Stimulated activated naive CD8-positive, alpha-beta T cell treated with anti-CD3 and anti-CD28 coated beads, Interleukin-15, amount 100 ng/mL, for 72 hours (primary cell): ENCODE measurements around the gene HLA-E.
A peak's percentile ranks its signal among the peaks of the same experiment; 100 is the strongest.

Source experiments
- ATAC-seq: fragments of 150-1000 bp; cut with Tn5 transposase; 2 replicates; pipeline ENCODE4 v1.10.0; 2021; ENCODE audit warnings: mild to moderate bottlenecking, moderate library complexity
- DNase-seq, 2 donors: peaks; one replicate each; pipeline ENCODE4 v3.0.0; 2021 to 2022
- H3K27ac Mint-ChIP-seq, 2 donors: one replicate each; pipeline ENCODE4 v1.8.0; 2022; ENCODE audit warnings: mild to moderate bottlenecking in 2 of 2, mixed read lengths in 2 of 2, moderate library complexity in 2 of 2
- H3K27me3 Mint-ChIP-seq: one replicate; pipeline ENCODE4 v1.8.0; 2022; ENCODE audit warnings: mixed read lengths
- H3K4me1 Mint-ChIP-seq: one replicate; pipeline ENCODE4 v1.8.0; 2022; ENCODE audit warnings: mild to moderate bottlenecking, mixed read lengths
- H3K4me3 Mint-ChIP-seq, 2 donors: one replicate each; pipeline ENCODE4 v1.8.0; 2022; ENCODE audit warnings: mild to moderate bottlenecking in 2 of 2, mixed read lengths in 2 of 2, moderate library complexity in 1 of 2
- H3K9me3 Mint-ChIP-seq, 2 donors: one replicate each; pipeline ENCODE4 v1.8.0; 2022; ENCODE audit warnings: mixed read lengths in 2 of 2

The HLA-E gene

DNA sequence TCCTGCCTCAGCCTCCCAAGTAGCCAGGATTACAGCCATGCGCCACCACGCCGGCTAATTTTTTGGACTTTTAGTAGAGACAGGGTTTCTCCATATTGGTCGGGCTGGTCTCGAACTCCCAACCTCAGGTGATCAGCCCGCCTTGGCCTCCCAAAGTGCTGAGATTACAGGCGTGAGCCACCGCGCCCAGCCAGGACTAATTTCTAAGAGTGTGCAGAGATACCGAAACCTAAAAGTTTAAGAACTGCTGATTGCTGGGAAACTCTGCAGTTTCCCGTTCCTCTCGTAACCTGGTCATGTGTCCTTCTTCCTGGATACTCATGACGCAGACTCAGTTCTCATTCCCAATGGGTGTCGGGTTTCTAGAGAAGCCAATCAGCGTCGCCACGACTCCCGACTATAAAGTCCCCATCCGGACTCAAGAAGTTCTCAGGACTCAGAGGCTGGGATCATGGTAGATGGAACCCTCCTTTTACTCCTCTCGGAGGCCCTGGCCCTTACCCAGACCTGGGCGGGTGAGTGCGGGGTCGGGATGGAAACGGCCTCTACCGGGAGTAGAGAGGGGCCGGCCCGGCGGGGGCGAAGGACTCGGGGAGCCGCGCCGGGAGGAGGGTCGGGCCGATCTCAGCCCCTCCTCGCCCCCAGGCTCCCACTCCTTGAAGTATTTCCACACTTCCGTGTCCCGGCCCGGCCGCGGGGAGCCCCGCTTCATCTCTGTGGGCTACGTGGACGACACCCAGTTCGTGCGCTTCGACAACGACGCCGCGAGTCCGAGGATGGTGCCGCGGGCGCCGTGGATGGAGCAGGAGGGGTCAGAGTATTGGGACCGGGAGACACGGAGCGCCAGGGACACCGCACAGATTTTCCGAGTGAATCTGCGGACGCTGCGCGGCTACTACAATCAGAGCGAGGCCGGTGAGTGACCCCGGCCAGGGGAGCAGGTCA, at the start of gene HLA-E:
HLA-E (plus strand) TSS at position 429 of the 945 bp plus-strand sequence; CDS start at position 452, 23 bp downstream.
- Mint-ChIP-seq H3K27me3 (no peaks in the 10 kb centered on the region), H3K27ac (peak within 1 kb of the TSS; percentile 99 to 100), H3K9me3 (peaks cover 0 to 4% of the 10 kb centered on the region in 2 donors), H3K4me3 (peak within 1 kb of the TSS; percentile 99), H3K4me1 (peaks cover 73% of the 10 kb centered on the region)
- DNase-seq (peak; percentile 88 to 91), ATAC-seq (peak; percentile 79)

DNA sequence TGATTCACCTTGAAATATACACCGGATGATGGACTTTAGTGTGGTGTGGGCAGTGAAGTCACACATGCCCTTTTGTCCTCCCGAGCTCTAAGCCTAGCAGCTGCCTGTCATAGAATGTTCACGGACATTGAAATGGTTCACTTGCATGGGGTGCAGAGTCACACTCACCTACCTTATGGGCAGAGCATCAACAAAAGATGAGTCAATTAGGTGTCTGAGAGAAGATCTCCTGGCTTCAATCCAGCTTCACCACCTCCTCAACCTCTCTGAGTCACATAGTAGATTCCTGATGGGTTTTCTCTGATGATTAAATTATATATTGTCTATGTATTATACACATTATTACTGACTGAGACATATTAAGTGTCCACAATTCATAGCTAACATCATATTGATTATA, 48.1 kb upstream of the HLA-E start:
- H3K27me3 Mint-ChIP-seq = peaks cover 94% of the 10 kb centered on the region
- peak; percentile 76 for ATAC-seq
- no peaks in the 10 kb centered on the region for H3K9me3 Mint-ChIP-seq
- no peak overlapping the region for H3K27ac Mint-ChIP-seq
- DNase-seq = no peak
- no peak overlapping the region for H3K4me3 Mint-ChIP-seq
- H3K4me1 Mint-ChIP-seq = peaks cover 13% of the 10 kb centered on the region

DNA sequence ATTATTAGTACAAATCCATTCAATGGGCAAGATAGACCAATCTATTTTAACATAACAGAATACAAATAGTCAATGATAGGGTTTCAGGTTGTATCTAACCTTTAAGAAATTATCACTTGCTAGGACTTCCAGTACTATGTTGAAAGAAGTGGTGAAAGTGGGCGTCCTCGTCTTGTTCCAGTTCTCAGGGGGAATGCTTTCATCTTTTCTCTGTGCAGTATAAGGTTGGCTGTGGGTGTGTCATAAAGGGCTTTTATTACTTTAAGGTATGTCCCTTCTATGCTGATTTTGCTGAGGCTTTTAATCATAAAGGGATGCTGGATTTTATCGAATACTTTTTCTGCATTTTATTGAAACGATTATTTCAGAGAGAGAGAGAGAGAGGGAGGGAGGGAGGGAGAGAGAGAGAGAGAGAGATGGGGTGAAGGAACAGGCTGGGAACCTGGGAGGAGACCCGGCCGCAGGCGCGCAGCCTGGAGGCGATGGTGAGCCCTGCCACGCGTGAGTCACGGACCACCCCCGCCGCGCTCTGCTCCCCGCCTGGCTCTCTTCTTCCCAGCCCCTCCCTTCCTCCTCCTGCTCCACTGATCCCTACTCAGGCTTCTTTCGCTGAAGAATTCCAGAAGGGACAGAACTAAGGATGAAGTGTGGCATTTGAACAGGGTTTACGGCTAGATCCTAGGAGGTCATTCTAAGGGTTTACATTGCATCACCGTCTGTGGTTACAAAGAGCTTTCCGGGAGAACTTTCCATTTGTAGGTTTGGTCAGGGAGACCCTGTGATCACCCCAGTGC, 45.5 kb upstream of the HLA-E start:
- H3K27ac Mint-ChIP-seq = no peak overlapping the region
- DNase-seq (no peak), ATAC-seq (peak; percentile 42)
- H3K27me3 Mint-ChIP-seq = peaks cover 96% of the 10 kb centered on the region
- peaks cover 13% of the 10 kb centered on the region for H3K4me1 Mint-ChIP-seq
- no peaks in the 10 kb centered on the region for H3K9me3 Mint-ChIP-seq
- H3K4me3 Mint-ChIP-seq = peak overlapping the region in 1 of 2 donors; percentile 32

GRCh38 chr6:30444451-30444742, 44.9 kb upstream of the HLA-E start:
- DNase-seq (no peak), ATAC-seq (no peak)
- Mint-ChIP-seq H3K4me3 (no peak overlapping the region), H3K9me3 (no peaks in the 10 kb centered on the region), H3K27me3 (peaks cover 96% of the 10 kb centered on the region), H3K4me1 (peaks cover 13% of the 10 kb centered on the region), H3K27ac (no peak overlapping the region)

DNA sequence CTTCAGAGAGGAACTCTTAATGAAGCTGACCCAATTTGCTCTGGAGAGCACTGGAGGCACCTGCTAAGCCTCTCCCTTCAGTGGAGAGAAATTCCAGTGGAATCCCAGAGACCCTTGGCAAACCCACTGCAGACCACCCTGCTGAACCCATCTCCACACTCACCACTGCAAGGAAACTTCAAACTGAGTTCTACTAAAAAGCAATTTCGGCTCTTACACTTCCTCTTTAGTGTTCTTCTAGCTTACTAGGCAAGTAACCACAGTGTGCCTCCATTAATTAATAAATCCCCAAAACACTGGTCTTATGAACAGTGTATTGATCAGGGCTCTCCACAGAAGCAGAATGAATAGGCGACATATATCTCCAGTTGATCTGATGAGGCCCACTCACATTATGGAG, 43.0 kb upstream of the HLA-E start:
- ATAC-seq (no peak), DNase-seq (no peak)
- Mint-ChIP-seq H3K4me3 (no peak overlapping the region), H3K4me1 (peaks cover 27% of the 10 kb centered on the region), H3K9me3 (no peaks in the 10 kb centered on the region), H3K27me3 (peaks cover 96% of the 10 kb centered on the region), H3K27ac (no peak overlapping the region)

GRCh38 chr6:30447237-30447636, 42.1 kb upstream of the HLA-E start:
- H3K27me3 Mint-ChIP-seq = peaks cover 96% of the 10 kb centered on the region
- no peak for ATAC-seq
- H3K4me1 Mint-ChIP-seq = peaks cover 37% of the 10 kb centered on the region
- no peak for DNase-seq
- no peak overlapping the region for H3K27ac Mint-ChIP-seq
- no peaks in the 10 kb centered on the region for H3K9me3 Mint-ChIP-seq
- H3K4me3 Mint-ChIP-seq = no peak overlapping the region

GRCh38 chr6:30450548-30450908, 38.8 kb upstream of the HLA-E start:
- peaks cover 100% of the 10 kb centered on the region for H3K27me3 Mint-ChIP-seq
- no peaks in the 10 kb centered on the region for H3K9me3 Mint-ChIP-seq
- no peak overlapping the region for H3K27ac Mint-ChIP-seq
- H3K4me3 Mint-ChIP-seq = peak overlapping the region; percentile 44 to 49
- H3K4me1 Mint-ChIP-seq = peaks cover 40% of the 10 kb centered on the region
- ATAC-seq (peak; percentile 58), DNase-seq (no peak)

DNA sequence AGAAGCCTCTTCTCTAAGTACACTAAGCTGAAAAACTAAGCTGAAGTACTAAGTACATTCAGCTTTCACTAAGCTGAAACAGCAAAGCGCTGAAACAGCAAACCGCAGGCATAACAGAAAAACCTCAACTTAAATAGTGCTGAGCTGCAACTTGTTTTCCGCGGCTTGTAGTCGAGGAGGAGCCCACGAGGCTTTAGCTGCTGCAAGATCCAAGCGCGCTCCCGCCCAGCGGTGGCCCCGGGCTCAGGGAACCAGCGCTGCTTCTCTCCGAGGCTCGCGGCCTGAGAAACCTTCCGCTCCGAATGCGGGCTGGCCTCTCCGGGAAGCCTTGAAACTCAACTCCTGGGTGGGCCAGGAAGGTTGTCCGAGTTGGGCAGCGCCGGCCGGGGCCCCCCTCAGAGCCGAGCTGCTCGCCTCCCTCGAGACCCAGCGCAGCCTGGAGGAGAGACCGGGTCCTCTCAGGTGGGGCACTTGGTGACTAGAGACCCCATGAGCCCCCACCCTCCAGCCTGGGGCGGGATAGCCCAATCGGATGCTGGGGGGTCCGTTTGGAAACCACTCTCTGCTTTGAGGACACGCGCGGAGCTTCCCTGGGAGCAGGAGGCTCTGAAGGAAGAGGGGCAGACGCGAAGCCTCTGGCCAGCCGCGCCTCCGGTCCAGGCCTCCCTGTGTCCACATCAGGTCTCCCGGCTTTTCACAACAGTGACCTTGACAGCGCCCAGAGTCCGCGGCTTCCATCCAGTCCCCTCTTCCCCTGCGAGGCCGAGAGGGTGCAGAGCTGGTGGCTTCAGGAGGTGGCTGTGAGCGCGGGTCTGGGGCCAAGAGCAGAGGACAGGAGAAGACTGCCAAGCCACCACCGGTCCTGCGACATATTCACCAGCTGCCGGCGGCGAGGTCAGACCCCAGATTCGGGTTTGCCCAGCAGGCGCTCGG, 38.1 kb upstream of the HLA-E start:
- no peak overlapping the region for H3K27ac Mint-ChIP-seq
- peak overlapping the region; percentile 44 to 49 for H3K4me3 Mint-ChIP-seq
- DNase-seq (peak; percentile 38 to 51), ATAC-seq (peak; percentile 68)
- peaks cover 40% of the 10 kb centered on the region for H3K4me1 Mint-ChIP-seq
- H3K27me3 Mint-ChIP-seq = peaks cover 100% of the 10 kb centered on the region
- no peaks in the 10 kb centered on the region for H3K9me3 Mint-ChIP-seq

GRCh38 chr6:30452736-30453507, 36.4 kb upstream of the HLA-E start:
- H3K27me3 Mint-ChIP-seq = peaks cover 98% of the 10 kb centered on the region
- H3K27ac Mint-ChIP-seq = no peak overlapping the region
- no peaks in the 10 kb centered on the region for H3K9me3 Mint-ChIP-seq
- no peak for ATAC-seq
- H3K4me3 Mint-ChIP-seq = peak overlapping the region in 1 of 2 donors; percentile 68
- peaks cover 48% of the 10 kb centered on the region for H3K4me1 Mint-ChIP-seq
- DNase-seq = no peak

DNA sequence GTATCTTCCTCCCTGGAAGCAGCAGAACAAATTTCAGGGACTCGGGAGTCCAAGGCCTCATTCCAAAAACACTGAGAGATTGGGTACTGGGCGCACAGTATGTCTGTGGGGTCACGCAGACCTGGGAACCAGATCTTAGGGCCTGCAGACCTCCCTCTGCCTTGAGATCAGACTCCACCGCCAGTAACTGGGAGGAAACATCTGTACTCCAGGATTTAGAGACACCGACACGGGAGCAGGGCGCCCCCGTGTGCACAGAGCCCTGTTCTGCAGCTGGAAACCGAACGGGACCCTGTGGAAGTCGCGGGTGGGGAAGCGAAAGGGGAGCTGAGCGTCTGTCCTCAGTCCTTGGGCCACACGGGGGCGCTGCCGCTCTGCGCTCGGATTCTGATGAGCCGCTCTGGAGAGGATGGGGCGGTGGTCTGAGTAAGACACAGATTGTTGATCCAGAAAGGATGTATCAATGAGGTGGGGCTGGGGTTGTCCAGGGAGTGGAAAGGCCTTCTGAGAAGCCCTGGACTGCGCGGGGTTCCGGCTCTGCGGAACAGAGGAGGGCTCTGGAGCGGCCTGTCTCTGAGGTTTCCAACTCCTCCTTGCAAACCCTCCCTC, 35.7 kb upstream of the HLA-E start:
- peaks cover 48% of the 10 kb centered on the region for H3K4me1 Mint-ChIP-seq
- ATAC-seq = peak; percentile 92
- H3K27ac Mint-ChIP-seq = no peak overlapping the region
- peaks cover 0 to under 1% of the 10 kb centered on the region in 2 donors for H3K9me3 Mint-ChIP-seq
- peak overlapping the region; percentile 23 to 68 for H3K4me3 Mint-ChIP-seq
- H3K27me3 Mint-ChIP-seq = peaks cover 98% of the 10 kb centered on the region
- peak; percentile 83 to 87 for DNase-seq

GRCh38 chr6:30459145-30459544, 30.2 kb upstream of the HLA-E start:
- no peak overlapping the region for H3K27ac Mint-ChIP-seq
- DNase-seq (no peak), ATAC-seq (no peak)
- H3K27me3 Mint-ChIP-seq = peaks cover 98% of the 10 kb centered on the region
- no peak overlapping the region for H3K4me3 Mint-ChIP-seq
- H3K9me3 Mint-ChIP-seq = peaks cover 10 to 16% of the 10 kb centered on the region in 2 donors
- H3K4me1 Mint-ChIP-seq = peaks cover 28% of the 10 kb centered on the region

GRCh38 chr6:30461055-30461454, 28.3 kb upstream of the HLA-E start:
- Mint-ChIP-seq H3K27me3 (peaks cover 98% of the 10 kb centered on the region), H3K9me3 (peaks cover 10 to 16% of the 10 kb centered on the region in 2 donors), H3K27ac (no peak overlapping the region), H3K4me1 (peaks cover 46% of the 10 kb centered on the region), H3K4me3 (no peak overlapping the region)
- no peak for DNase-seq
- no peak for ATAC-seq

DNA sequence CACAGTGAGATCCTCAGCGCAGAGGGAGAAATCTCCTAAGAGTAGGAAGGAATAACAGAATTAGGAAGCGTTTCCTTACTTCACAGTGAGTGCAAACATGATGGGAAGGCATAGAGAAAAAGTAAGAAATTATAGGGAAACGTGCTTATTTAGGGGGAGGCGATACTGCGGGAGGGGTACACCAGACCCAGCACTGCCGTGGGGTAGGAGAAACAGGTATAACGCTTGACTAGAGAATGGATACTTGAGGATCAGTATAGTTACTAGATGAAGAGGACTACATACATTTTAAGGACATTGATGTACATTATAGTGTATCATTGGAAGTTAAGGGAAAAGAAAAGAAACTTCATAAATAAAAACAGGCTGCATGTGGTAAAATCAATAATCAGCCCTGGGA, 26.8 kb upstream of the HLA-E start:
- Mint-ChIP-seq H3K4me1 (peaks cover 54% of the 10 kb centered on the region), H3K27ac (no peak overlapping the region), H3K9me3 (peaks cover 10 to 16% of the 10 kb centered on the region in 2 donors), H3K4me3 (no peak overlapping the region), H3K27me3 (peaks cover 100% of the 10 kb centered on the region)
- ATAC-seq (no peak), DNase-seq (no peak)

GRCh38 chr6:30463242-30463641, 26.1 kb upstream of the HLA-E start:
- Mint-ChIP-seq H3K27me3 (peaks cover 100% of the 10 kb centered on the region), H3K27ac (no peak overlapping the region), H3K4me3 (no peak overlapping the region), H3K9me3 (peaks cover 10 to 16% of the 10 kb centered on the region in 2 donors), H3K4me1 (peaks cover 52% of the 10 kb centered on the region)
- peak; percentile 16 for ATAC-seq
- no peak for DNase-seq
